Peyer's patch (tissue), 4 donors: ENCODE data around the gene THAP3. TPM values are rescaled to one million over a fixed set of nuclear protein-coding genes. Genes with fewer than 3 reads are reported as not detected.

ENCODE experiments used
- DNase-seq, 3 donors: peaks; one replicate each; pipeline ENCODE4 v3.0.0-alpha.2; 2017 to 2019
- H3K27ac ChIP-seq, 4 donors: fragments of 200-600 bp; sonication (generic); one replicate each; pipeline ENCODE4 v1.5.1; 2016 to 2019
- H3K27me3 ChIP-seq, 2 donors: fragments of 200-600 bp; sonication (generic); one replicate each; pipeline ENCODE4 v1.5.1; 2019
- H3K36me3 ChIP-seq, 3 donors: fragments of 200-600 bp; sonication (generic); one replicate each; pipeline ENCODE4 v1.5.1; 2016 to 2019
- H3K4me1 ChIP-seq, 4 donors: fragments of 200-600 bp; sonication (generic); one replicate each; pipeline ENCODE4 v1.5.1; 2016 to 2019
- H3K4me3 ChIP-seq, 4 donors: fragments of 200-600 bp; sonication (generic); 1 replicate in 3 of 4; 2 replicates in 1 of 4; pipeline ENCODE4 v1.5.1; 2016 to 2019; ENCODE audit warnings: mild to moderate bottlenecking in 1 of 4
- H3K9me3 ChIP-seq, 4 donors: fragments of 200-600 bp; sonication (generic); one replicate each; pipeline ENCODE4 v1.5.1; 2016 to 2019; ENCODE audit warnings: mild to moderate bottlenecking in 1 of 4
- CTCF ChIP-seq, 6 experiments: fragments of 450-650 bp in 4 of 6; fragments of 200-600 bp in 2 of 6; sonication (generic) in 1 of 6; IDR thresholded peaks; one replicate each; pipeline ENCODE4 v1.5.1; 2017 to 2019; ENCODE audit warnings: antibody characterized with exemption in 6 of 6, mild to moderate bottlenecking in 3 of 6, moderate library complexity in 1 of 6
- POLR2A ChIP-seq, 2 donors: fragments of 450-650 bp; IDR thresholded peaks; one replicate each; pipeline ENCODE4 v1.5.1; 2017; ENCODE audit warnings: antibody characterized with exemption in 2 of 2, mild to moderate bottlenecking in 2 of 2, moderate library complexity in 2 of 2
- total RNA-seq, 4 donors: library from RNA; depleted of rRNA; stranded (reverse); fragments of >200 nt; gene quantifications; one replicate each; pipeline ENCODE4 v1.1.0, GENCODE V29; 2016

The THAP3 gene
- total RNA-seq, 4 donors from 2014 or later: 9.9 to 22.8 (median 18.8) TPM

- TF ChIP-seq CTCF (IDR thresholded peaks at IDR 0.05) (no peak), POLR2A (IDR thresholded peaks at IDR 0.05) (no peak)
- Histone ChIP-seq H3K4me1 (peaks cover 12 to 37% (median 16%) of the 10 kb centered on the region in 4 donors), H3K27ac (peak overlapping the region; percentile 95 to 96 (median 95)), H3K36me3 (no peaks in the 10 kb centered on the region), H3K9me3 (no peaks in the 10 kb centered on the region), H3K27me3 (no peaks in the 10 kb centered on the region), H3K4me3 (peak overlapping the region; percentile 82 to 97 (median 90))
- no peak for DNase-seq
Measured at GRCh38 chr1:6580119-6580592, 44.5 kb upstream of the THAP3 start.

- peak in 1 of 3 donors; percentile 61 for DNase-seq
- Histone ChIP-seq H3K36me3 (no peaks in the 10 kb centered on the region), H3K4me3 (peak overlapping the region; percentile 82 to 97 (median 90)), H3K4me1 (peaks cover 12 to 37% (median 16%) of the 10 kb centered on the region in 4 donors), H3K9me3 (no peaks in the 10 kb centered on the region), H3K27ac (peak overlapping the region; percentile 95 to 96 (median 95)), H3K27me3 (no peaks in the 10 kb centered on the region)
- TF ChIP-seq POLR2A (IDR thresholded peaks at IDR 0.05): no peak
- no peak for TF ChIP-seq CTCF (IDR thresholded peaks at IDR 0.05)
Measured at GRCh38 chr1:6580593-6581409, 43.9 kb upstream of the THAP3 start.

- no peaks in the 10 kb centered on the region for H3K27me3 ChIP-seq
- H3K9me3 ChIP-seq: no peaks in the 10 kb centered on the region
- DNase-seq: peak in 2 of 3 donors; percentile 18 to 64
- peaks cover 12 to 37% (median 16%) of the 10 kb centered on the region in 4 donors for H3K4me1 ChIP-seq
- no peak for TF ChIP-seq POLR2A (IDR thresholded peaks at IDR 0.05)
- TF ChIP-seq CTCF (IDR thresholded peaks at IDR 0.05): no peak
- H3K36me3 ChIP-seq: no peaks in the 10 kb centered on the region
- H3K27ac ChIP-seq: peak overlapping the region; percentile 95 to 96 (median 95)
- H3K4me3 ChIP-seq: peak overlapping the region in 2 of 4 donors; percentile 46 to 97
Measured at GRCh38 chr1:6581561-6582305, 42.9 kb upstream of the THAP3 start.

- Histone ChIP-seq H3K27me3 (no peaks in the 10 kb centered on the region), H3K27ac (peak overlapping the region in 3 of 4 donors; percentile 54 to 95 (median 95)), H3K9me3 (no peaks in the 10 kb centered on the region), H3K4me1 (peaks cover 12 to 37% (median 16%) of the 10 kb centered on the region in 4 donors), H3K4me3 (peak overlapping the region in 2 of 4 donors; percentile 46 to 97), H3K36me3 (peaks cover 0 to 3% (median 0%) of the 10 kb centered on the region in 3 donors)
- DNase-seq: peak in 2 of 3 donors; percentile 87 to 92
- TF ChIP-seq POLR2A (IDR thresholded peaks at IDR 0.05): peak; percentile 30 to 68
- TF ChIP-seq CTCF (IDR thresholded peaks at IDR 0.05): no peak
Measured at GRCh38 chr1:6582370-6582769, 42.3 kb upstream of the THAP3 start.
